ENCODE data around the gene LAMTOR2. TPM values are rescaled to one million over a fixed set of nuclear protein-coding genes. Genes with fewer than 3 reads are reported as not detected.

Gene LAMTOR2
- total and polyA plus RNA-seq, 2 experiments from 2014 or later = 67.3 to 108 TPM

- no peaks in the 10 kb centered on the region for H3K79me2 ChIP-seq (replicated peaks; ENCODE audit: insufficient read depth)
- Mint-ChIP-seq H3K27me3 (ENCODE audit: insufficient read depth, low read depth, poor library complexity) (peaks cover 37% of the 10 kb centered on the region), H3K36me3 (ENCODE audit: low read depth) (no peaks in the 10 kb centered on the region; the same call in 2 of the 3 replicates), H3K9me3 (no peaks in the 10 kb centered on the region; the same call in 2 of the 3 replicates), H3K27ac (peak overlapping the region; percentile 87), H3K4me3 (peak overlapping the region; percentile 65), H3K4me1 (peaks cover 61% of the 10 kb centered on the region)
- no peaks in the 10 kb centered on the region for H3K36me3 ChIP-seq (ENCODE audit: insufficient read depth)
- peaks cover 36% of the 10 kb centered on the region for H3K4me1 ChIP-seq (ENCODE audit: insufficient read depth)
- TF ChIP-seq ZNF462 (CRISPR knock-in tag; IDR thresholded peaks at IDR 0.05) (no peak), ZNF114 (CRISPR knock-in tag; IDR thresholded peaks at IDR 0.05) (no peak), CTCF (conservative IDR thresholded peaks at IDR 0.05; ENCODE audit: low read depth in 2 of 2) (0 out of 4 replicates have a peak, but pooled peaks have one; percentile 8 to 27), STAT1 (IDR thresholded peaks at IDR 0.05; ENCODE audit: unreplicated experiment) (no peak), EZH2 (IDR thresholded peaks at IDR 0.05; ENCODE audit: low read depth, unreplicated experiment) (no peak), POLR2AphosphoS5 (IDR thresholded peaks at IDR 0.05; ENCODE audit: low read depth) (0 out of 2 replicates have a peak, but pooled peaks have one; percentile 23)
- H4K20me1 ChIP-seq (replicated peaks; ENCODE audit: insufficient read depth) = peaks cover 5% of the 10 kb centered on the region; the same call in 1 of the 2 replicates
- DNase-seq (ENCODE audit: low spot score) = peak; percentile 90
- no peaks in the 10 kb centered on the region for H3K9me2 ChIP-seq (ENCODE audit: insufficient read depth)
- ATAC-seq = peak; percentile 46
- peak overlapping the region; percentile 95 for H3K27ac ChIP-seq (ENCODE audit: low read depth)
- H3F3A ChIP-seq (replicated peaks; ENCODE audit: low read depth) = peaks cover 34% of the 10 kb centered on the region
- no peaks in the 10 kb centered on the region for H3K27me3 ChIP-seq (ENCODE audit: insufficient read depth)
- 0 out of 2 replicates have a peak overlapping the region, but pooled peaks have one; percentile 52 for H2AFZ ChIP-seq
- H3K4me3 ChIP-seq = peak overlapping the region; percentile 72
- H3K4me2 ChIP-seq = peak overlapping the region; percentile 88
Observed at GRCh38 chr1:156104861-156105832, 50.6 kb downstream of the LAMTOR2 start.
